Parathyroid adenoma (tissue), 2 donors: Measurements from ENCODE around the gene MAGEB17.

Source experiments
- H2AFZ ChIP-seq: fragments of 300-600 bp; sonication (generic); one replicate; pipeline ENCODE4 v1.7.0; 2017; ENCODE audit warnings: antibody characterized with exemption, mild to moderate bottlenecking
- H3K27ac ChIP-seq: fragments of 300-600 bp; sonication (generic); one replicate; pipeline ENCODE4 v1.7.0; 2017
- H3K27me3 ChIP-seq: fragments of 300-600 bp; sonication (generic); one replicate; pipeline ENCODE4 v1.7.0; 2017; ENCODE audit warnings: low read length; ENCODE audit not compliant: control insufficient read depth, insufficient read depth
- H3K36me3 ChIP-seq: fragments of 300-600 bp; sonication (generic); one replicate; pipeline ENCODE4 v1.7.0; 2017; ENCODE audit warnings: low read length; ENCODE audit not compliant: control insufficient read depth, insufficient read depth
- H3K4me1 ChIP-seq: fragments of 300-600 bp; sonication (generic); one replicate; pipeline ENCODE4 v1.7.0; 2017; ENCODE audit warnings: control low read depth
- H3K4me2 ChIP-seq: fragments of 300-600 bp; sonication (generic); one replicate; pipeline ENCODE4 v1.7.0; 2017; ENCODE audit warnings: low read length
- H3K4me3 ChIP-seq: fragments of 300-600 bp; sonication (generic); one replicate; pipeline ENCODE4 v1.7.0; 2017; ENCODE audit warnings: low read depth, low read length
- H3K79me2 ChIP-seq: fragments of 300-600 bp; sonication (generic); one replicate; pipeline ENCODE4 v1.7.0; 2017; ENCODE audit warnings: control low read depth
- H3K9ac ChIP-seq: fragments of 300-600 bp; sonication (generic); one replicate; pipeline ENCODE4 v1.7.0; 2017; ENCODE audit warnings: mild to moderate bottlenecking
- H3K9me3 ChIP-seq: fragments of 300-600 bp; sonication (generic); one replicate; pipeline ENCODE4 v1.7.0; 2017; ENCODE audit warnings: low read length; ENCODE audit not compliant: control insufficient read depth
- CTCF ChIP-seq: fragments of 300-600 bp; sonication (generic); IDR thresholded peaks from one replicate; pipeline ENCODE4 v1.7.0; 2017; ENCODE audit warnings: antibody characterized with exemption, mild to moderate bottlenecking
- donor health status: primary hyperparathyroidism.

Gene MAGEB17

GRCh38 chrX:16167181-16167580 is at the start of gene MAGEB17:
MAGEB17 (plus strand) TSS chrX:16167481; CDS start chrX:16170383, 2,902 bp downstream.
- Histone ChIP-seq H3K4me3 (no peak within 1 kb of the TSS), H3K9me3 (no peaks in the 10 kb centered on the region), H3K9ac (no peak within 1 kb of the TSS), H2AFZ (no peak within 1 kb of the TSS), H3K4me2 (no peak within 1 kb of the TSS), H3K27ac (no peak within 1 kb of the TSS), H3K27me3 (no peaks in the 10 kb centered on the region), H3K4me1 (no peaks in the 10 kb centered on the region), H3K79me2 (no peaks in the 10 kb centered on the region), H3K36me3 (no peaks in the 10 kb centered on the region)
- no peak for TF ChIP-seq CTCF

- no peaks in the 10 kb centered on the region for H3K4me1 ChIP-seq
- no peak for TF ChIP-seq CTCF
- no peaks in the 10 kb centered on the region for H3K79me2 ChIP-seq
- no peak overlapping the region for H3K9ac ChIP-seq
- H3K4me3 ChIP-seq, result no peak overlapping the region
- H2AFZ ChIP-seq, result no peak overlapping the region
- no peak overlapping the region for H3K4me2 ChIP-seq
- no peaks in the 10 kb centered on the region for H3K36me3 ChIP-seq
- H3K27me3 ChIP-seq, result no peaks in the 10 kb centered on the region
- H3K27ac ChIP-seq, result no peak overlapping the region
- no peaks in the 10 kb centered on the region for H3K9me3 ChIP-seq
These were observed 47.7 kb upstream of the MAGEB17 start for GRCh38 chrX:16119353-16120220.

GRCh38 chrX:16120431-16120830 is 46.9 kb upstream of the MAGEB17 start:
- no peaks in the 10 kb centered on the region for H3K79me2 ChIP-seq

GRCh38 chrX:16123222-16123786 is 44.0 kb upstream of the MAGEB17 start, which contains the start of gene GRPR:
GRPR (plus strand) TSS chrX:16123565; CDS start chrX:16123954, 389 bp downstream.
- Histone ChIP-seq H3K36me3 (no peaks in the 10 kb centered on the region), H3K9ac (no peak within 1 kb of the TSS), H3K4me2 (no peak within 1 kb of the TSS), H2AFZ (no peak within 1 kb of the TSS), H3K79me2 (no peaks in the 10 kb centered on the region), H3K4me1 (no peaks in the 10 kb centered on the region), H3K27ac (no peak within 1 kb of the TSS), H3K9me3 (no peaks in the 10 kb centered on the region), H3K4me3 (no peak within 1 kb of the TSS), H3K27me3 (no peaks in the 10 kb centered on the region)
- peak; percentile 64 for TF ChIP-seq CTCF

More at GRCh38 chrX:16120431-16120830, 46.9 kb upstream of the MAGEB17 start:
- no peaks in the 10 kb centered on the region for H3K36me3 ChIP-seq
- H3K4me1 ChIP-seq, result no peaks in the 10 kb centered on the region
- no peak for TF ChIP-seq CTCF
- no peaks in the 10 kb centered on the region for H3K9me3 ChIP-seq
- H3K4me3 ChIP-seq, result no peak overlapping the region
- H3K27me3 ChIP-seq, result no peaks in the 10 kb centered on the region
- no peak overlapping the region for H2AFZ ChIP-seq
- H3K9ac ChIP-seq, result no peak overlapping the region
- H3K4me2 ChIP-seq, result no peak overlapping the region
- H3K27ac ChIP-seq, result no peak overlapping the region
